NCI-H2196 treated with DMSO at 0.1 percent for 48 hours (cell line): ENCODE results near the gene FIGN.

Experiments
- DNase-seq: peaks from one replicate; lab custom pipeline; 2025; ENCODE audit not compliant: unreplicated experiment; lab: John Stamatoyannopoulos, UW

The FIGN gene, protein sequence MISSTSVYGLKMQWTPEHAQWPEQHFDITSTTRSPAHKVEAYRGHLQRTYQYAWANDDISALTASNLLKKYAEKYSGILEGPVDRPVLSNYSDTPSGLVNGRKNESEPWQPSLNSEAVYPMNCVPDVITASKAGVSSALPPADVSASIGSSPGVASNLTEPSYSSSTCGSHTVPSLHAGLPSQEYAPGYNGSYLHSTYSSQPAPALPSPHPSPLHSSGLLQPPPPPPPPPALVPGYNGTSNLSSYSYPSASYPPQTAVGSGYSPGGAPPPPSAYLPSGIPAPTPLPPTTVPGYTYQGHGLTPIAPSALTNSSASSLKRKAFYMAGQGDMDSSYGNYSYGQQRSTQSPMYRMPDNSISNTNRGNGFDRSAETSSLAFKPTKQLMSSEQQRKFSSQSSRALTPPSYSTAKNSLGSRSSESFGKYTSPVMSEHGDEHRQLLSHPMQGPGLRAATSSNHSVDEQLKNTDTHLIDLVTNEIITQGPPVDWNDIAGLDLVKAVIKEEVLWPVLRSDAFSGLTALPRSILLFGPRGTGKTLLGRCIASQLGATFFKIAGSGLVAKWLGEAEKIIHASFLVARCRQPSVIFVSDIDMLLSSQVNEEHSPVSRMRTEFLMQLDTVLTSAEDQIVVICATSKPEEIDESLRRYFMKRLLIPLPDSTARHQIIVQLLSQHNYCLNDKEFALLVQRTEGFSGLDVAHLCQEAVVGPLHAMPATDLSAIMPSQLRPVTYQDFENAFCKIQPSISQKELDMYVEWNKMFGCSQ

DNA sequence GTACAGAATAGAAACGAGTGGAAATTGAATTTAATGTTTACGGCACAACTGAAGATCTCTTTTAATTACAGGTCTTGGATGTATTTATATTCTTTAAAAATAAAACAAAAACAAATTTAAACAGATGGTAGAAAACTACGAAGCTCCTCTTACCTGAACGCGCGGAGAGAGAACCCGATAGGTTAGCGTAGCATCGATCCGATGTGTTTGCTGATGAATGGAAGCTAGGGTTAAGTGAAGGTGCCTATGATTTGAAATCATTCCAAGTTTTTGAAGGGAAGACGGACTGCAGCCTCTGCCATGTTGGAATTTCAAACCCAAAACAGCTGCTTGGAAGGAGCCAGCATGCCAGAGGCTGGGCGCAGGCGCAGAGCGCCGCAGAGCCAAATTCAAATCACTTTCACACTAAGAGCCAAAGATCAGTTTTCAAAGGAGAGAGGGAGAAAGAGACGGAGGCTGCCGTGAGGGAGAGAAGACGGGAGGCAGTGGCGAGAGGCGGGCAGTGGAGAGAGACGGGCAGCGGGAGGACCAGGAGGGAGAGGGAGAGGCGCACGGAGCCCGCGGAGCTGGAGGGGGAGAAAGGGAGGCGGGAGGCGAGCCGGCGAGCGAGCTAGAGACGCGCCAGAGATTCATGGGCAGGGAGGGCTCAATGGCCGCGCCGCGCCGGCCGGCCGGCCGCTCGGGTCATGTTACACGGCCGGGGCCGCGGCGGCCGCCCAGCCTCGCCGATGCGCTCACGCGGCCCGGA lies at the start of gene FIGN:
FIGN (minus strand) TSS at position 324 of the 748 bp plus-strand sequence. CDS start 1,081 bp downstream, outside the sequence.
- peak; percentile 78 for DNase-seq

DNA sequence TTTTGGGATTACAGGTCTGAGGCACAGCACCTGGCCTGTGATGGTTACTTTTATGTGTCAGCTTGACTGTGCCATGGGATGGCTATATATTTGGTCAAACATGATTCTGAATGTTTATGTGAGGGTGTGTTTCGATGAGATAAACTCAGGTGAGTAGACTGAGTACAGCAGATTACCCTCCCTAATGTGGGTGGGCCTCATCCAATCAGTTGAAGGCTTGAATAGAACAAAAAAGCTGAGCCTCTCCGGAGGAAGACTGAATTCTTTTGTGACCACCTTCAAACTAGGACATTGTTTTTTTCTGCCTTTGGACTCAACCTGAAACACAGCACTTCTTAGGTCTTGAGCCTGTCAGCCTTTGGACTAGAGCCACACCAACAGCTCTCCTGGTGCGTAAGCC lies 49.4 kb upstream of the FIGN start:
- DNase-seq, result no peak

DNA sequence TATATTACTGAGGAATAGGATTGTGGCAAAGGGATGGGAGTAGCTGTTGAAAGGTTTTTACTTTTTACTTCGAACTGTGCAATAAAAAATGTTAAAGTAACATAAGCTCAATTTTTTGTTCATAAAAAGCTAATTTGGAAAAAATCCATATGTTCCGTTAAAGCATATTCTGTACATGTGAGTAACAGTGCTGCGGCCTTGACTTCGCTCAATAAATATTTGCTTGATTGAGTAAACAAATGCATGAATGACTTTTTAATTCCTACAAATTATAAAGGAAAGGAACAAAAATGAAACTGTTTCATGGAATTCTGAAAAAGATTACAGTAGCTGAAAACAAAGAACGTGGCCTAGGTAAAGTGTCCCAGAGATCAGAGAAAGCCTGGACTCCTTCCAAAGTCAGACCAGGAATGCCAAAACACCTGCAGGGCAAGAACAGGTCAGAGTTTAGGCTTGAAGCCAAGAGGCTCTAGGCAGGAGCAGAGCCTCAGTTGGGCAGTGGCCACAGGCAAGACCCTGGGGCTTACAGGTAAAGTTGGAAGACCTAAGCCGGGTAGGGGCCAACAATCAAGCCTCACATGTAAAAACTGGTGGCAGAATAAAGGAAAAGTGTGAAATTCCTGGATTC lies 44.3 kb upstream of the FIGN start:
- DNase-seq, result no peak

DNA sequence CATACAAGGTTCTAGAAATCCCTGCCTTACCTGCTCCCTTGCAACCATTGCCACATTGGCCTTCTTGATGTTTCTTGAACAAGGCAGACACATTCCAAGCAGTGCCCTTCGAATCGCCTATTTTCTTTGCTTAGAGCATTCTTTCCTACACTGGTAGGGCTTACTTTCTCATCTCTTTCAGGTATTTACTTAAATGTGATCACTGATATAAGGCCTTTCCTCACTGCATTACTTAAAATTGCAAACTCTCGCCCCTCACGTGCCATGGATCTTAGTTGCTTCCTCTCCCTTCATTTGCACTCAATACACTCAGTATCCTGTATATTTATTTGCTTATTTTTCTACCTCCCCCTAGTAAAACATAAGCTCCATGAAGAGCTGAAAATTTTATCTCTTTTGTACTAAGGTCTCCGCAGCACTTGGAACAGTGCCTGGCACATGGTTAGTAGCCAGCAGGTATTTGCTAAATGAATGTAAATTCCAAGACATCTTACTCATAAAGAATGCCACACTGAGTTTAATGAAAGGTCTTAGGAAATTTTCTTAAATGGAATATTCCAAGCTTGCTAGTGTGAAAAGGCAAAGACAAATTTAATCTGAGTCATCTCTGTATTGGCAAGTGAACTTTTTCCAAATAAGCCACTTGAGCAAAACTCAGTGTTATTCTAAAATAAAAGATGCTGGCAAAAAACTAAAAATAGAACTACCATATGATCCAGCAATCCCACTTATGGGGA lies 42.4 kb upstream of the FIGN start:
- no peak for DNase-seq

DNA sequence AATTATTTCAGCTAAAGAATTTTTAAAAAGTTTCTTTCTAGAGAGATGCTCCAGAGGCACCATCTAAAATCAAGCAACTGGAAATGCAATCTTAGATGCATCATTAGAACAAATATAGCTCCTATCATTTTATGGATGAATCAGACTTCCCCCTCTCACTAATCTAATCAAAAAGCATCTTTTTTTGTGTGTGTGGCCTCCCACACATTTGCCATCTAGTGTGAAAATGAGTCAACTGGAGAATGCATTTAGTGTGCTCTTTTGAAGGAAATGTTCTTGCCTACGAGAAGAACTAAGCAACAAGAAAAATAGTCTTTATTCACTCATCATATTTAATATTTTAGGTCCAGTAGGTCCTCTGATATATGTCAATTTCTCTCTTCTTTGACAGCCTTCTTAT lies 39.5 kb upstream of the FIGN start:
- DNase-seq, result no peak

DNA sequence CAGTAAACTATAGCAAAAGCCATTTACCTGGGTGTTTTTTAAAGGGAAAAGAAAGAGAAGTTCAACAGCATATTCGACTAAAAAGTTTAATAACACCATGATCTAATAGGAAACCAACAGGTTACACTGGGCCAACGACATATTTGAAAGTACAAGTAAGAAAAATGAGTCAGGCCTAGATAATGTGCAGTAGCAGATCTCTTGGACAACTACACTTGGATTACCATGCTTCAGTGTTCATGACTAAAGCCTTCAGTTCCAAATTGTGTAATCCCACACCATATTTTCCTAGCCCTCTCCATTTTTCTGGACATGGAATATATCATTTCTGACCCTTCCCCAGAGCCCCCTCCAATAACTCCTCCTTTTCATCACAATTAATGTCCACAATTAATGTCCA lies 39.1 kb upstream of the FIGN start:
- no peak for DNase-seq

DNA sequence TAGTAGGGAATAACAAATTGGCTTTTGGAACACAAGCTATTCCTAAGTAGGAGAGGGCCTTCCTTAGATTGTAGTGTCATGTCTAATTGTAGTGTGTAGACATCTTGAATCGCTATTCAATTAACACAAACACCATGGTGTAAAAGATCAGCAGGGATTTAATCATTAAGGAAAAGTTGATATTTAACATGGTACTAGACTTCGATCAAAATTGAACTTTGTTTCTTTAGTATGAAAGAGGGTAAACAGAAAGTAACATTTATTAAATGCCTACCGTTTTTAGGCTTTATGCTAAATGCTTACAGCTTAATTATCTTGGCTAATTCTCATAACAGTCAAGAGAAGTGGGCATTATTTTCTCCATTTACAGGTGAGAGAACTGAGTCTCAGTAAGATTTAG lies 37.5 kb upstream of the FIGN start:
- no peak for DNase-seq

DNA sequence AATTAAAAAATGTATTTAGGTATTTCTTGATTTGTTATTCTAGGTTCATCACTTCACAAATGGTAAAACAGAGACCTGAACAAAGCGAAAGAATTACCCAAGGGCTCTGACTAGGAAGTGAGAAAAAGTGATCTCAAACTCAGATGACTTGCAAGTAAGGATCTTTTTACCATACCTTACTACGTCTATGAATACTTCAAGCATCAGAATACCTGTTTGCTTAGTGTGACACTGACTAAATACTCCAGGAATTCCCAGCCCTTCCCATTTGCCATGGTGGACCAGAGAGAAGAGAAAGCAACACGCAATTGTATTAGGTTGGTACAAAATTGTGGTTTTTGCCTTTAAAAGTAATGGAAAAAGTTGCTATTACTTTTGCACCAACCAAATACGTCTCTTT lies 35.8 kb upstream of the FIGN start:
- no peak for DNase-seq

DNA sequence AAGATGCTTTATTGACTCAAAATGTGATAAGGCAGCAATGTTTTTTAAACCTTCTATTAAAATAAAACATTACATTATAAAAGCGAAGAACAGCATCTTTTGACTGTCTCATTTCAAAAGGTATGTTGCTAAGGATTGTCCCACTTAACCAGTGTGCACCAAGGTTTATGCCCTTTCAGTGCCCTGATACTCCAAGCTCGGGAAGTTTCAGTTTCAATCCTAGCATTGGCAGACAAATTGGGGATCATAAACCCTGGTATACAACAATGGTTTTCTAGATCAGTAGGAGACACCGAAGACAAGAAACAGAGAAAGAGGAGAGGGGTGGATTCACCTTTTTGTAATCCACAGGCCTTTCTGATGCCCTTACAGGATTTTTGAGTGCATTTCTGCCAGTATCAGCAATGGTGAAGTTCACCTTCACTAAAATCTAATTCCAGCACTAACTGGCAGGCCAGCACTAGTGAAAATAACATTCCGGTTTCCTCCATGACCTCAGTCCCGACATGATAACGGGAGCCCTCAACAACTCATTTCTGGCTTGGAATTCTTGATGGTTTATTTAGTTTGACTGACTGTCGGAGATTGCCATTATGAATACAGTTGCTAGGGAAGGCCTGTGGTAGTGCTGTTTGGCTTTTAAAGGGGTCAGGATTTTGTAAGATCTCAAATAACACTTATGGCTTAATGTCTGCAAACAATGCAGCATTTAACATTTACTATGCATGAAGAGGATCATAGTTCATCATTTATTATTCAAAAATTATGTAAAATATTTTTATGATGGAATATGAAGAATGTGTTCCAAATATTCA lies 33.3 kb upstream of the FIGN start:
- DNase-seq, result no peak

DNA sequence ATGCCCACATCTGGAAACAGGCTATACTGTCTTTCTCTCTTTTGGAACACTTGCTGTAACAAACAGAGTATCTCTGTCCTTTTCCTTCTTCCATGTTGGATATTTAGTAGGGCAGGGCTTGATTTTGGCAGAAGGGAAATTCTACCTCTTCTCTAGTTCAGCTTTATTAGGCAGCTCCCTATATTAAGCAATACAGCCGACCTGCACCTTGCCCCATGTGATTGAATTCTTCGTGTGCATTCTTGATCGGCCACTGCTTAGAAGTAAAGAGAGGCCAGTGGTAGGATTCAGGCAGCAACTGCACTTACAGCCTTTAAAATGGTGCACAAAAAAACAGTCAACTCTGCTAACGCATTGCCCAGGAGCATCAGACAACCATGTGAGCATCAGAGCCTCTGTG lies 31.3 kb upstream of the FIGN start:
- no peak for DNase-seq

DNA sequence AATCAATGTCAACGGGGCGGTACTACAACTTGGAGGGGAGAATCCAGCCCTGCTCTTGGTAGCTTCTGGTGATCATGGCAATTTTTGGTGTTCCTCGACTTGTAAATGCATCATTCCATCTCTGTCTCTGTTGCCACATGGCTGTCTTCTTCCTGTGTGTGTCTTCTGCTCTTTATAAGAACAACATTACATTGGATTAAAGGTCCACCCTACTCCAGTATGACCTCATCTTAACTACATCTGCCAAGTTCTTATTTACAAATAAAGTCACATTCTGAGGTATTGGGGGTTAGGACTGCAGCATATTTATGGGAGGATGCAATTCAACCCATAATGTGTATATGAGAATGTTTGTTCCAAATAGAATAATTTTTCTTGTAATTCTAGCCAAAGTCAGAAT lies 28.8 kb upstream of the FIGN start:
- DNase-seq, result no peak

DNA sequence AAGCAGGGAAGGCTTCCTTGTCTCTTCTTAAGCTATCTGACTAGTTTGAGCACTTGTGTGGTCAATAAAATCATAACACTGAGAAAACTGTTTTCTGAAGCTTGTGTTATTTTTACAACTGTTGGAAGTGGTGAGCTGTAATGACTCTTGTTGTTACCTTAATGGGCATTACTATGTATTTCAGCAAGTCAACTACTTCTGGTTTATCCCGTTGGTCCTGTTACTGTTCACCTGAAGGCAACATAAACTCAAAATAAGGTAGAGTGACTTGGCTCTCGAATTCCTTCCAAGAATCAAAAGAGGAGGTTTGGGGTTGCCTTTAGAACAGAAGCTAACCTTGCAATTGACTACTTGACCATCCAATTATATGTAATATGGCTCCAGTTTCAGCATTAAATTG lies 23.2 kb upstream of the FIGN start:
- DNase-seq, result no peak

DNA sequence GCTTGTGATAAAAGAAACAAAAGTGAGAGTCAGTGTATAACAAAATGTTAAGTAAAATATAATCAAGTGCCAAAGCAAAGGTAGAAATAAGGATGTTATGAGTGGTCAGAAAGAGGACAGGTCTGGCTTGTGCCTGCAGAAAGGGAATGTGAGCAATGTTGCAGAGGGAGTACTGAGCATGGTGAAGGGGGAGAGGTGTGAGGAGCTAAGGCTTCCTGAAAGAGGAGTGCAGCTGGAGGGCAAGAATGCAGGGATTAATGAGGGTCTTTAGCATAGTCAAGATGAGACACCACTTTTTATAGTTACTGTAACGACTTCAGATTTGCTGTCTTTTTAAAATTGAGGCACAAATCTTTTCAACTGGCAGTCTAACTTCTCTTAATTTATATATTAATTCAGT lies 22.0 kb upstream of the FIGN start:
- no peak for DNase-seq

DNA sequence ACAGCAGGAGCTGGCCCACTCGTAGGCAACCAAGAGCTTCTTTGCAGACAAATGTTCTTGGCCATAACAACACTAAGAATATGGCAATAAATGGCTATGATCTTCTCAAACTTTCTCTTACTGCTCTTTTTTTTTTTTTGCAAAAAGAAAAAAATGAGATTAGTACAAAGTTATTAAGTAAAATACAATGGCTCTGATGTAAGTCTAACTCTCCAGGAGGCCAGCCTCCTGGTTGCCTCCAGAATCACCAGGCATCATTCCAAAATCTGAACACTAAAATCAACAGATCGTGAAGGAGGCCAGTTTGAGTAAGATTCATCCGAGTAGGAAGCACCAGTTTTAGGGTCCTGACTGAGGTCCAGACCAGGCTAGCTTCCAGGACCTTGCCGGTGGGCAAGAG lies 20.8 kb upstream of the FIGN start:
- DNase-seq, result no peak

DNA sequence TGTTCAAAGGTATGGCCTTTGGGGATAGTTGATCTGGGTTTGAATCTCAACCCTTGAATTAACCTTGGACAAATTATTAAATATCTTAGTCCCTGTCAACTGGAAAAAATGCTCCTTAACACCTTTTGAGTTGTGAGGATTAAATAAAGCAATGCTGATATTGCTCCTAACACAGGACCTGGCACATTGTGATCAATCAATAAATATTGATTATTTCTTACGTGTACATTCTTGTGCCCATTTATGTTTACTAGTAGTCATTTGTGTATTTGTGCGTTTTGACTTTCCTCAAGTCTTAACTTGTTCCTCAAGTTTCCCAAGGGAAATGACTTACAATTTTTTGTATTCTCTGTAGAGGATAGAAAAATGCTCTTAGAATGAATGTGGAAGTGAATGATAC lies 19.6 kb upstream of the FIGN start:
- DNase-seq, result no peak

DNA sequence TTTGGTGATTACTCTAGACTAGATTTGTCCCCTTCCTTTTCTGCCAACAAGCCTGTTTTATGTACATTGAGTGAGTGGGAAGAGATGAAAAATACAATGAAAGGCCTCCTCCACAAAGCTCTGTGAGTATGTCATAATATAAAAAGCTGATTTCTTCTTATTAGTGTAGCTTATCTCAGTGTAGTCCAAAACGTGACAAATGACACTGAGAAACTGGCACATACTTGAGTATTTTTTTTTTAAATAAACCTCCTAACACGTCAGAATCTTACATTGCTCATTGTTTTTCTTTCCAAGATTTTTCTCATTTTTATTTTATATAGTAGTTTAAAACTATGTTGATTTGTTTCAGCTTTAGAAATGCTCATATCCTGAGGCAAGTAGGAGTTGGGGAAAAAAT lies 17.9 kb upstream of the FIGN start:
- DNase-seq, result no peak

DNA sequence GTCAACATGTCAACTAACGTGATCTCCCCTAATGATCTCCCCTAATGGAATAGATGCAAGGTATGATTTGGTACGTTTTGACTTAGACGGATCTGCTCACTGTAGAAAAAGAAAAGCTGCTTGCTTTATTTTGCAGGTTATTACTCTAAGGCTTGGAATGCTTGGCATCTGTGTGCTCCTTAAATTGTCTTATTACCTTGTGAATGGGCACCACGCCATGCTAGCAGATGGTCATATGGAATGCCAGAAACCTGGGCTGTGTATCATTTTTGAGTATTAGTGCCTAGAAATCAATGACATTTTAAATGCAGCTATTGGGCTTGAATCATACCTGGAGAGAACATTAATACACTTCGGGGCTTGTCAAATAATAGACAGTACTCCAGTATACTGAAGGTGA lies 16.5 kb upstream of the FIGN start:
- no peak for DNase-seq

DNA sequence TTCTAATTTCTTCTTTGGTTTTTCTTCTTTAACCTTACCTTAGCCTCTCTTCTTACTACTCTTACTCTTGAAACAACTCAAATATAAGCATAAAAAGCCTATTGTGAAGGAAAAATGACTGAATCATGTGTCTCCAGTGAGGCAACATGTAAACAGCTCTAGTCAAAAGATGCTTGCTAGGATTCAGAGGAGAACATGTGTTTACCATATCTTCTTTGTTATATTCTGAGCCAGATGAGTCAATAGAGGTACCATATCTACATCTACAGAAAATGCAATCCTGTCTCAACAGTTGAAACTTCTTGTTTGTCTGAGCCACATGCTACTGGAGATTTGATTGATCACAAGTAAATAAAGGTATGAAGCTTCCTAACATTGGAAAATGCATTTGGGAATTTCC lies 15.9 kb upstream of the FIGN start:
- DNase-seq, result no peak

DNA sequence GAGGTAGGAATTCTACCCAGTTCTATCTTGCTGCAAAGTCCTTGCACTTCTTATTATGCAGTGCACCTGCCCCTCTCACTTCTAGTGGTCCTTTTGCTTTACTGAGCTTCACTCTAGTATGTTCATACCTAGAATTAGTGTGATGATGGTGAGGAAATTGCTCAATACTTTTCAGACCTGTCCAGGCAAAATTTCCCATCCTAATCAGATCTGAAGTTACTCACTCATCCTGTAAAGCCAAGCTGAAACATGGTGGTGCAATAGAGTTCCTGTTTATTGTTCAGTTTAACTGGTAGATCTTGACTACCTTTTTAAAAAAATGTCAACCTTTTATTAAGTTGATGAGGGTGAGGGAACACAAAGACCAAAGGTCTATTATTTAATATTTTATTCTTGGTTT lies 12.6 kb upstream of the FIGN start:
- DNase-seq, result no peak

DNA sequence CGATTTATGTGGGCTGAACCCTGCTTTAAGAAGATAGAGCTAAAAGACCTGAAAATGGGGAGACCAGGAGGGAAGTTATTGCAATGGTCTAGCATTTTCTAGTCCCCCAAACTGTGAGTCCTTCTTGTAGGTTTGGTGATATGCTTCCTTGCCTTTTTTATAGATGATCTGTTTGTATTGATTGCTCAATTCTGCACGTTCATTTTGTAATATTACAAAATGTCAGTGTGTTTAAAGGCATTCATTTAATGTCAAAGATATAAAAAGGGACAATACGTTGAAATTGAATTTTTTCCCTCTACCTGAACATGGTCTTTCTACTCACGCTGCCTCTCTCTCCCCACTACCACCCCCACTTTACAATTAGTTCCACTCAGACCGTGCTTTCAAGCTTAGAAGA lies 5.6 kb upstream of the FIGN start:
- no peak for DNase-seq
